Neural cell (in vitro differentiated cells): ENCODE results near the gene GRIA3.

Experiments used
- CTCF ChIP-seq: fragments of 450-650 bp; IDR thresholded peaks from 2 replicates; pipeline ENCODE4 v1.5.1; 2014; ENCODE audit warnings: antibody characterized with exemption, mild to moderate bottlenecking, moderate library complexity; ENCODE audit not compliant: poor library complexity, severe bottlenecking
- EP300 ChIP-seq: fragments of 450-650 bp; conservative IDR thresholded peaks from 2 replicates; pipeline ENCODE4 v1.6.1; 2014; ENCODE audit warnings: antibody characterized with exemption, mild to moderate bottlenecking, moderate library complexity; ENCODE audit not compliant: poor library complexity, severe bottlenecking
- EZH2 ChIP-seq: fragments of 200-600, 300-800 bp; shearing (Covaris generic), sonication (generic); IDR thresholded peaks from 2 replicates; pipeline ENCODE4 v1.6.1; 2014; ENCODE audit warnings: antibody characterized with exemption, low read length, borderline replicate concordance, mild to moderate bottlenecking; ENCODE audit not compliant: insufficient read depth, poor library complexity, severe bottlenecking
- POLR2AphosphoS5 ChIP-seq: IDR thresholded peaks from 2 replicates; pipeline ENCODE4 v1.6.1; 2012
- SMC3 ChIP-seq: fragments of 450-650 bp; conservative IDR thresholded peaks from 2 replicates; pipeline ENCODE4 v1.6.1; 2014; ENCODE audit warnings: antibody characterized with exemption, mild to moderate bottlenecking, moderate library complexity; ENCODE audit not compliant: poor library complexity
- TF ChIP-seq, protein P1 (sequence below): IDR thresholded peaks from 2 replicates; pipeline ENCODE4 v1.6.1; 2012; ENCODE audit warnings: borderline replicate concordance

DNA sequence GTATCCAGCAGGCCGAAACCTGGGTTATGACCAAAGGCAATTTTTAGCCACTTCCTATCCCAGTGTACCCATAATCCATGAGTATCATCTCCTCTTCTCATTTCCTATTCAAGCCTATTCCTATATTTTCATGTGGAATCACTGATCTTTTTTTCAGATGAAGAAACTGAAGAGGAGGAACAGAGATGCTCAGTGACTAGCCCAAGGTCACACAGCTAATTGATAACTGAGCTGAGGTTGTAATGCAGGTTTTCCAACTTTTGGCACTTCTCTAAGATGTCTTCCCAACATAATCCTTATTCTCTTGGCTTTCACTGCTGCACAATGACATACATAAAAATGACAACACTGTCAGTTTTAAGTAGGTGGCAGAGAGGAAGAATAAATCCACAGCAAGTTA is 15.3 kb downstream of the GRIA3 start:
- no peak for TF ChIP-seq EP300
- no peak for TF ChIP-seq CTCF
- TF ChIP-seq POLR2AphosphoS5, result no peak
- TF ChIP-seq EZH2, result no peak
- TF ChIP-seq, protein P1, sequence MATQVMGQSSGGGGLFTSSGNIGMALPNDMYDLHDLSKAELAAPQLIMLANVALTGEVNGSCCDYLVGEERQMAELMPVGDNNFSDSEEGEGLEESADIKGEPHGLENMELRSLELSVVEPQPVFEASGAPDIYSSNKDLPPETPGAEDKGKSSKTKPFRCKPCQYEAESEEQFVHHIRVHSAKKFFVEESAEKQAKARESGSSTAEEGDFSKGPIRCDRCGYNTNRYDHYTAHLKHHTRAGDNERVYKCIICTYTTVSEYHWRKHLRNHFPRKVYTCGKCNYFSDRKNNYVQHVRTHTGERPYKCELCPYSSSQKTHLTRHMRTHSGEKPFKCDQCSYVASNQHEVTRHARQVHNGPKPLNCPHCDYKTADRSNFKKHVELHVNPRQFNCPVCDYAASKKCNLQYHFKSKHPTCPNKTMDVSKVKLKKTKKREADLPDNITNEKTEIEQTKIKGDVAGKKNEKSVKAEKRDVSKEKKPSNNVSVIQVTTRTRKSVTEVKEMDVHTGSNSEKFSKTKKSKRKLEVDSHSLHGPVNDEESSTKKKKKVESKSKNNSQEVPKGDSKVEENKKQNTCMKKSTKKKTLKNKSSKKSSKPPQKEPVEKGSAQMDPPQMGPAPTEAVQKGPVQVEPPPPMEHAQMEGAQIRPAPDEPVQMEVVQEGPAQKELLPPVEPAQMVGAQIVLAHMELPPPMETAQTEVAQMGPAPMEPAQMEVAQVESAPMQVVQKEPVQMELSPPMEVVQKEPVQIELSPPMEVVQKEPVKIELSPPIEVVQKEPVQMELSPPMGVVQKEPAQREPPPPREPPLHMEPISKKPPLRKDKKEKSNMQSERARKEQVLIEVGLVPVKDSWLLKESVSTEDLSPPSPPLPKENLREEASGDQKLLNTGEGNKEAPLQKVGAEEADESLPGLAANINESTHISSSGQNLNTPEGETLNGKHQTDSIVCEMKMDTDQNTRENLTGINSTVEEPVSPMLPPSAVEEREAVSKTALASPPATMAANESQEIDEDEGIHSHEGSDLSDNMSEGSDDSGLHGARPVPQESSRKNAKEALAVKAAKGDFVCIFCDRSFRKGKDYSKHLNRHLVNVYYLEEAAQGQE, result no peak
- no peak for TF ChIP-seq SMC3
